ENCODE measurements around the gene SMARCB1.

- TF ChIP-seq CTCF (IDR thresholded peaks at IDR 0.05) (no peak), ZFX (IDR thresholded peaks at IDR 0.05; ENCODE audit: borderline replicate concordance) (no peak)
These were observed 4.3 kb downstream of the SMARCB1 start for GRCh38 chr22:23790819-23791737.
